ENCODE results near the gene METTL8.
A peak's percentile ranks its signal among the peaks of the same experiment; 100 is the strongest.

METTL8 gene

GRCh38 chr2:171409436-171409971, 24.3 kb downstream of the METTL8 start:
- Histone ChIP-seq H3K36me3 (ENCODE audit: control insufficient read depth, insufficient read depth, low read length) (no peaks in the 10 kb centered on the region), H3K4me3 (replicated peaks; ENCODE audit: low read depth, low read length) (no peak overlapping the region), H3K27me3 (replicated peaks; ENCODE audit: control insufficient read depth, insufficient read depth, low read length) (no peaks in the 10 kb centered on the region)
- DNase-seq (ENCODE audit: extremely low read depth, insufficient read length): no peak
- no peak for TF ChIP-seq CTCF (IDR thresholded peaks at IDR 0.05; ENCODE audit: insufficient read depth, low read length, poor library complexity, severe bottlenecking)

- no peak for DNase-seq (ENCODE audit: extremely low read depth, insufficient read length)
- Histone ChIP-seq H3K27me3 (replicated peaks; ENCODE audit: control insufficient read depth, insufficient read depth, low read length) (no peaks in the 10 kb centered on the region), H3K36me3 (ENCODE audit: control insufficient read depth, insufficient read depth, low read length) (no peaks in the 10 kb centered on the region; the same call in 1 of the 2 replicates), H3K4me3 (replicated peaks; ENCODE audit: low read depth, low read length) (no peak overlapping the region)
- no peak for TF ChIP-seq CTCF (IDR thresholded peaks at IDR 0.05; ENCODE audit: insufficient read depth, low read length, poor library complexity, severe bottlenecking)
Measured at GRCh38 chr2:171407676-171408044, 26.1 kb downstream of the METTL8 start.

- Histone ChIP-seq H3K36me3 (ENCODE audit: control insufficient read depth, insufficient read depth, low read length) (no peaks in the 10 kb centered on the region; the same call in 1 of the 2 replicates), H3K27me3 (replicated peaks; ENCODE audit: control insufficient read depth, insufficient read depth, low read length) (no peaks in the 10 kb centered on the region), H3K4me3 (replicated peaks; ENCODE audit: low read depth, low read length) (no peak overlapping the region)
- TF ChIP-seq CTCF (IDR thresholded peaks at IDR 0.05; ENCODE audit: insufficient read depth, low read length, poor library complexity, severe bottlenecking): no peak
- DNase-seq (ENCODE audit: extremely low read depth, insufficient read length): peak; percentile 60
Measured at GRCh38 chr2:171407030-171407675, 26.6 kb downstream of the METTL8 start.

- DNase-seq (ENCODE audit: extremely low read depth, insufficient read length): no peak
- Histone ChIP-seq H3K36me3 (ENCODE audit: control insufficient read depth, insufficient read depth, low read length) (no peaks in the 10 kb centered on the region; the same call in 1 of the 2 replicates), H3K4me3 (replicated peaks; ENCODE audit: low read depth, low read length) (no peak overlapping the region), H3K27me3 (replicated peaks; ENCODE audit: control insufficient read depth, insufficient read depth, low read length) (no peaks in the 10 kb centered on the region)
- no peak for TF ChIP-seq CTCF (IDR thresholded peaks at IDR 0.05; ENCODE audit: insufficient read depth, low read length, poor library complexity, severe bottlenecking)
Measured at GRCh38 chr2:171406044-171406443, 27.7 kb downstream of the METTL8 start.

- TF ChIP-seq CTCF (IDR thresholded peaks at IDR 0.05; ENCODE audit: insufficient read depth, low read length, poor library complexity, severe bottlenecking): no peak
Measured at GRCh38 chr2:171405546-171405945, 28.2 kb downstream of the METTL8 start.

More at GRCh38 chr2:171405546-171405945, 28.2 kb downstream of the METTL8 start:
- Histone ChIP-seq H3K27me3 (replicated peaks; ENCODE audit: control insufficient read depth, insufficient read depth, low read length) (no peaks in the 10 kb centered on the region), H3K4me3 (replicated peaks; ENCODE audit: low read depth, low read length) (no peak overlapping the region), H3K36me3 (ENCODE audit: control insufficient read depth, insufficient read depth, low read length) (no peaks in the 10 kb centered on the region; the same call in 1 of the 2 replicates)
- no peak for DNase-seq (ENCODE audit: extremely low read depth, insufficient read length)

All from GM06990 (cell line).